Neuron (in vitro differentiated cells): ENCODE measurements around the gene RRAGC.
A peak's percentile ranks its signal among the peaks of the same experiment; 100 is the strongest.

Experiments
- H2AFZ ChIP-seq: one replicate; pipeline ENCODE4 v1.6.1; 2013; ENCODE audit warnings: low read depth, mild to moderate bottlenecking, inconsistent platforms, low read length, moderate library complexity
- H3K27me3 ChIP-seq: one replicate; pipeline ENCODE4 v1.6.1; 2013; ENCODE audit warnings: low read length; ENCODE audit not compliant: insufficient read depth
- H3K36me3 ChIP-seq: one replicate; pipeline ENCODE4 v1.6.1; 2013; ENCODE audit warnings: low read length; ENCODE audit not compliant: insufficient read depth
- H3K4me1 ChIP-seq: one replicate; pipeline ENCODE4 v1.6.1; 2013; ENCODE audit warnings: low read length; ENCODE audit not compliant: insufficient read depth
- H3K4me3 ChIP-seq: 2 replicates; pipeline ENCODE4 v1.5.1; 2013; ENCODE audit warnings: mild to moderate bottlenecking, low read length, moderate library complexity
- H3K9me3 ChIP-seq: one replicate; pipeline ENCODE4 v1.6.1; 2013; ENCODE audit warnings: low read length

The RRAGC gene, protein sequence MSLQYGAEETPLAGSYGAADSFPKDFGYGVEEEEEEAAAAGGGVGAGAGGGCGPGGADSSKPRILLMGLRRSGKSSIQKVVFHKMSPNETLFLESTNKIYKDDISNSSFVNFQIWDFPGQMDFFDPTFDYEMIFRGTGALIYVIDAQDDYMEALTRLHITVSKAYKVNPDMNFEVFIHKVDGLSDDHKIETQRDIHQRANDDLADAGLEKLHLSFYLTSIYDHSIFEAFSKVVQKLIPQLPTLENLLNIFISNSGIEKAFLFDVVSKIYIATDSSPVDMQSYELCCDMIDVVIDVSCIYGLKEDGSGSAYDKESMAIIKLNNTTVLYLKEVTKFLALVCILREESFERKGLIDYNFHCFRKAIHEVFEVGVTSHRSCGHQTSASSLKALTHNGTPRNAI

DNA sequence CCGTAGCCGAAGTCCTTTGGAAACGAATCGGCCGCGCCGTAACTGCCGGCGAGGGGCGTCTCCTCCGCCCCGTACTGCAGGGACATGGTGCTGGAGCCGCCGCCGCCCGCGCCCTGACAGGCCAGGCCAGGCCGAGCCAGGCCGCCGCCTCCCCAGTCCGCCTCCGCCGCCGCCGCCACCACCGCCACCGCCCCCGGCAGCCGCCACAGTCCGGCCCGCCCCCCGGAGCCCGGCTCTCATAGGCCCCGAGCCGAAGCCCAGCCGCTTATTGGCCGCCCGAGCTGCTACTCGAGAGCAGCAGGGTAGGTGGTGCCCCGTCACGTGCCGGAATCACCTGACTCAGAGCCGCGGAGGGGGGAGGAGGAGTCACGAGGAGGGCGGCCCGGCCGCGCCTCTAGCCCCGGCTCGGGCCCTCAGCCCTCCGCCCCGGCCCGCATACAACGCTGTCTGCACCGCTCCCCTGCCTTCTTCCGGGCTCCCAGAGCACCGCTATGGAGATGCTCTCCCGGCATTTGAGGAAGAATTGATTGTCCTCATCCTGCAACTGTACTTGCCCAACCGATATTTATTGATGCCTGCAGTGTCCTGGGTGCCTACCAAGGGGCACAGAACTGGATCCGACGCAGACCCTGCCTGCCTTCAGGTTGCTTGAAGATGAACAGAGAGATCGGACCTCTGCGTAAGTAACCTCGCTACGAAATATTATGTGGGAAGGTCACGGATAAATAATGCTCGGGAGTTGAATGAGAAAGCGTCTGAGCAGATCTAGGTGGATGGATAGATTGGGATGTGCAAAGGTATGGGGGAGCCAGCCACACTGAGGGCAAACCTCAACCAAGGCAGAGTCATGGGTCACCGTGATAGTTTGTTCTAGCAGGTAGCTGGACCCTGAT, at the start of gene RRAGC:
RRAGC (minus strand) TSS at position 212 of the 893 bp plus-strand sequence; CDS start at position 86, 126 bp downstream.
- Histone ChIP-seq H3K4me3 (peak within 1 kb of the TSS; percentile 90), H2AFZ (peak within 1 kb of the TSS; percentile 78), H3K27me3 (no peaks in the 10 kb centered on the region), H3K36me3 (peaks cover 19% of the 10 kb centered on the region), H3K4me1 (peaks cover 23% of the 10 kb centered on the region), H3K9me3 (no peaks in the 10 kb centered on the region)

DNA sequence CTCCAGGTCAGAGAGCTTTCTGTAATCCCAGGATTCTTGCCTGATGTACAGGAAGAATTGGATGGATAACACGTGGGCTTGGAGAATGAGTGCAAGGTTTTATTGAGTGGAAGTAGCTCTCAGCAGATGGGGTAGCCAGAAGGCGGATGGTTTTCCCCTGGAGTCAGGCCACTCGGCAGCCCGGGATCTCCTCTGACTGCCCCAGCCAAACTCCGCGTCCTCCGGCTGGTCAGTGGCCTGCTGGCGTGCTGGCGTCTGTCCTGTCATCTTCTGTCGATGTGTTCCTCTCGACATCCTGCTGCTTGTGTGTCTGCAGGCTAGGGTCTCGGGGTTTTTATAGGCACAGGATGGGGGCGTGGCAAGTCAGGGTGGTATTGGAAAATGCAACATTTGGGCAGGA, 49.2 kb upstream of the RRAGC start:
- Histone ChIP-seq H3K9me3 (no peaks in the 10 kb centered on the region), H2AFZ (no peak overlapping the region), H3K36me3 (no peaks in the 10 kb centered on the region), H3K4me3 (no peak overlapping the region), H3K27me3 (no peaks in the 10 kb centered on the region), H3K4me1 (no peaks in the 10 kb centered on the region)

DNA sequence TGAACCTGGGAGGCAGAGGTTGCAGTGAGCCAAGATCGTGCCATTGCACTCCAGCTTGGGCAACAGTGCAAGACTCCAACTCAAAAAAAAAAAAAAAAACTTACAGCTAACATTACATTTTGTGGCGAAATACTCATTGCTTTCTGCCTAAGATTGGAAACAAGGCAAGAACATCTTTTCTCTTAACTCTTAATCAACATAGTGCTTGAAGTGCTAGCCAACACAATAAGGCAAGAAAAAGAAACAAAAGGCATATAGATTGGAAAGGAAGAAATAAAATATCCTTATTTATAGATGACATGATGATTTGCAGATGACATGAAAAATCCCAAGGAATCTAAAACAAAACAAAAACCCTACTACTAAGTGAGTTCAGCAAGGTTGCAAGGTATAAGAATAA, 46.4 kb upstream of the RRAGC start:
- Histone ChIP-seq H2AFZ (no peak overlapping the region), H3K27me3 (no peaks in the 10 kb centered on the region)

DNA sequence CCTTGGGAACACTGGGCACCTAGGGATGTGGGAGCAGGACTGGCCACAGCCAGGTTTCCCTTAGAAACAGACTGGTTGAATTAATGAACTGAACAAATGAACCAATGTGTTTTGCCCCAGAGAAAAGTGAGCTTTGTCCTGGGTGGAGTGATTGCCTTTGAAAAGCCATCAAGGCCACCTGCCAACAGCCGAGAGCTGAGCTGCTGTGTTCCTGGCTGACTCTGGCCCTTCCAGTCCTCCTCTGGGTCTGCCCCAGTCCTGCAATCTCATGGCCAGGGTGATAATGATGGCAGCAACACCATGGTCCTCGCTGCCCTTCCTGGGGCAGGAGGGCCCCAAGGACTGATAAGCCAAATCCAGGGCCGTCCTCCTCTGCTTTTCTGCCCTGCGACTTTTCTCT, 40.0 kb upstream of the RRAGC start:
- Histone ChIP-seq H3K4me3 (no peak overlapping the region), H2AFZ (no peak overlapping the region), H3K36me3 (no peaks in the 10 kb centered on the region)

More for the DNA sequence above, 46.4 kb upstream of the RRAGC start:
- no peaks in the 10 kb centered on the region for H3K9me3 ChIP-seq
- H3K4me1 ChIP-seq: no peaks in the 10 kb centered on the region
- H3K36me3 ChIP-seq: no peaks in the 10 kb centered on the region
- no peak overlapping the region for H3K4me3 ChIP-seq

DNA sequence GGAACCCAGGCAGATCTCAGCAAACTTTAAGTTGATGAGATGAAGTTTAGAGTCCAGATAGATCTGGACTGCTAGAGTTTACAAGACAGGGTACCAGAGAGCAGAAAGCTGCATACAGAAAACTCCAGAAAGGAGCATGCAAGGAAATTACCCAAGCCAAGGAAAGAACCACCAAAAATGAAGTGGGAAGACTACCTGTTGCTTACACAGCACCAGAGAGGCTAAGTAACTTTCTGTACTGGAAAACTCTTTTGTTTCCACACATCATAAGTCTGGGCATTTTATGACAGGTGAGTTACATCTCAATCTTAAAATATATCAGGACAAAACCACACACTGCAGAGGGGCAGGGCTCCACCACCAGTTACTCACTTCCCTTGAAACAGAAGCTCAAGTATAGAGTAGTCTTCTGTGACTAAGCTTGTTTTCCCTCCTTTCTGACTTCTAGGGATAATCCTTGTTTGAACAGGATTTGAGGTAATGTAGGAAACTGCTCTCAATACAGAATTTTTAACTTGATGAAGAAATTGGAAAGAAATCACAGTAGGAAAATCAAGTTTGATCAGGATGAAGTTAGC, 39.2 kb upstream of the RRAGC start:
- H2AFZ ChIP-seq: no peak overlapping the region
- no peaks in the 10 kb centered on the region for H3K27me3 ChIP-seq
- H3K4me1 ChIP-seq: no peaks in the 10 kb centered on the region
- no peaks in the 10 kb centered on the region for H3K36me3 ChIP-seq
- H3K4me3 ChIP-seq: no peak overlapping the region
- H3K9me3 ChIP-seq: no peaks in the 10 kb centered on the region

More for the DNA sequence above, 40.0 kb upstream of the RRAGC start:
- Histone ChIP-seq H3K27me3 (no peaks in the 10 kb centered on the region), H3K4me1 (no peaks in the 10 kb centered on the region), H3K9me3 (no peaks in the 10 kb centered on the region)

DNA sequence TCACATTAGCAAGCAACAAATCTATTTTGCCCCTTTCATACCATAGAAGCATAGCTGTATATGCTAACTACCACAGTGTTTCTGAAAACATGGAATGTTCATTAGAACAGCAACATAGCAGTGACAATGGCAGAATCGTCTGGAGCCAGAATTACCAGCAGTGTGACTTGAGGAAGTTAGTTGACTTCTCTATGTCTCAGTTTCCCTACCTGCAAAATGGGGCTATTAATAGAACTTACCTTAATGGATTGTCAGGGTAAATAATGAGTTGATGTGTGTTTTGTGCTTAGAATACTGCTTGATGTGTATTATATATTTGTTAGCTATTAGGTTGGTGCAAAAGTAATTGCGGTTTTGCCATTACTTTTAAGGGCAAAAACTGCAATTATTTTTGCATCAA, 36.6 kb upstream of the RRAGC start:
- Histone ChIP-seq H3K36me3 (no peaks in the 10 kb centered on the region), H3K9me3 (no peaks in the 10 kb centered on the region), H3K27me3 (no peaks in the 10 kb centered on the region), H3K4me1 (no peaks in the 10 kb centered on the region), H2AFZ (no peak overlapping the region), H3K4me3 (no peak overlapping the region)

DNA sequence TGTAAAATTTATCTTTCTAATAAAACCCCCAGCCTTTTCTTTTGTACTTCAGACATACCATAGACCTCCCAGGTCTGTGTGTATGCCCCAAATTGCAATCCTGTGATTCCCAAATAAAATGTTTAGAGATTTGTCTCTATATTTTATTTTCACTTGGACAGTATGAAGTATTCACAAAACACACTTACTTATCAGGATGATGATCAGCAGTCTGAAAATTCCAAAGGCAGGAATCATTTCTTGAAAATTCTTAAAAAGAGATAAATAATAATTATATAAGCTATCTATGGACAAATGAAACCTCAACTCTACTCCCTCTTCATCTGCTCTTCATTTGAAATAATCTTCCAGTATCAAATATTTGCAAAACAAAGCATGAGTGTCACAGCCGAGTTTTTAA, 33.4 kb upstream of the RRAGC start:
- H3K9me3 ChIP-seq: no peaks in the 10 kb centered on the region
- H2AFZ ChIP-seq: no peak overlapping the region
- no peaks in the 10 kb centered on the region for H3K4me1 ChIP-seq
- H3K27me3 ChIP-seq: no peaks in the 10 kb centered on the region
- no peak overlapping the region for H3K4me3 ChIP-seq
- no peaks in the 10 kb centered on the region for H3K36me3 ChIP-seq

DNA sequence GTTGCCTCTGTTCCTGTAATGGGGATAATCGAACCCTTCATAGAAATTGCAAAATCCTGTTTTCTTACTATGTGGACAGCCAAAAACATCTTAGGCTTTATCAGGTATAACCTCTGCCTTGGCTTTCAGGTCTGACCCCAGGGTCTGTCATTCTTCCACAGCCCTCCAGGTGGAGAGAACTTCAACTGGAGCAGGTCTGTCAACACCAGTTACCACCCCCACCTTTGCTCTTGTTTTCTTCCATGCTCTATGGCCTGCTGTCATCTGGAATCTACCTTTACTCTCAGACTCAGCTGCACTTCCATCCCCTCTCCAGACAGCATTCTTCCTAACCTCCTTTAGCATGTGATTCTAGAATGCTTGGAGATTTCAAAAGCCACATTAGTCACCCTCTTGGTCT, 32.2 kb upstream of the RRAGC start:
- Histone ChIP-seq H3K36me3 (no peaks in the 10 kb centered on the region), H2AFZ (no peak overlapping the region), H3K27me3 (no peaks in the 10 kb centered on the region), H3K4me3 (no peak overlapping the region), H3K4me1 (no peaks in the 10 kb centered on the region), H3K9me3 (no peaks in the 10 kb centered on the region)

DNA sequence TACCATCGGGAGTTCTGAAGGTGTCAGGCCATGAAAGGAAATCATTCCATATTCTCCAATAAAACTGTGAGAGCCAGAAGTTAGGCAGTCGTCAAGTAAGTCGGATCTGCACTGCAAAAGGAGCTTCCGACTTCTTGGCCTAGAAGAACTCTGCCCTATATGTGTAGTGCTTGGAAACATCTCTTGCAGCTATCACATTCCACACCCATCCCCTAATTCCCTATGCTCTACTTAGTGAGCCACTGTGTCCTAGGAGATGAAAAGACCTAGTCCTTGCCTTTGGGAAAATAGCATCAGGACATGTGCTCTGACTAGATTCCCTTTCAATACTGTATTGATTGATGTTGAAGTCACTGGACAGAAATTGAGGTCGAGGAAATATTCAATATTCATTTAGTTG, 30.0 kb upstream of the RRAGC start:
- no peak overlapping the region for H2AFZ ChIP-seq
- H3K27me3 ChIP-seq: no peaks in the 10 kb centered on the region

DNA sequence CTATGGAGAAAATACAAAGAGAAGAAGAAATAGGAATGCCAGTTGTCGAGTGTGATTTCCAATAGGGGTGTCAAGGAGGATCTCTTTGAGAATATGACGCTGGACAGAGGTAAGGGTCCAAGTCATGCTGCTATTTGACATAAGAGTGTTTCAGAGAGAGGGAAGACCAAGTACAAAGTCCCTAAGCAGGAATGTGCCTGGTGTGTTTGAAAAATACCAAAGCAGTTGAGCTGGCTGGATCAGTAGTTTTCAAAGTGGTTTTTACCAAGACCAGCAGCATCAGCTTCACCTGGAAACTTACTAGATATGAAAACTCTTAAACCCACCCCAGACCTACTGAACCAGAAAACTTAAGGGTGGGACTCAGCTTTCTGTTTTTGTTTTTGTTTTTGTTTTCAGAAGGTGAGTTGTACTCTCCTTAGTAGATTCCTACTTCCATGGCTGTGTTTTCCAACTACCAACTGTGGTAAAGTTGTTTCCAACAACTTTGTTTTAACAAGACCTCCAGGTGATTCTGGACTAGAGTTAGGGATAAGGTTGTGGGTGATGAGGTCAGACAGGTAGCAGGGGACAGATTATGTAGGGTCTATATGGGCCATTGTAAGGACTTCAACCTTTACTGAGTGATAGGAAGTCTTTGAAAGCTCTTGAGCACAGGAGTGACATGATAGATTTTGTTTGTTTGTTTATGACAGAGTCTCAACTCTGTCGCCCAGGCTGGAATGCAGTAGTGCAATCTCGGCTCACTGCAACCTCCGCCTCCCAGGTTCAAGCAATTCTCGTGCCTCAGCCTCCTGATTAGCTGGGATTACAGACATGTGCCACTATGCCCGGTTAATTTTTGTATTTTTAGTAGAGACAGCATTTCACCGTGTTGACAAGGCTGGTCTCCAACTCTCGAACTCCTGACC, 29.1 kb upstream of the RRAGC start:
- Histone ChIP-seq H3K4me3 (no peak overlapping the region), H3K27me3 (no peaks in the 10 kb centered on the region), H2AFZ (no peak overlapping the region), H3K4me1 (no peaks in the 10 kb centered on the region), H3K9me3 (no peaks in the 10 kb centered on the region), H3K36me3 (no peaks in the 10 kb centered on the region)

More for the DNA sequence above, 30.0 kb upstream of the RRAGC start:
- H3K4me1 ChIP-seq: no peaks in the 10 kb centered on the region
- H3K9me3 ChIP-seq: no peaks in the 10 kb centered on the region
- no peak overlapping the region for H3K4me3 ChIP-seq
- H3K36me3 ChIP-seq: no peaks in the 10 kb centered on the region

DNA sequence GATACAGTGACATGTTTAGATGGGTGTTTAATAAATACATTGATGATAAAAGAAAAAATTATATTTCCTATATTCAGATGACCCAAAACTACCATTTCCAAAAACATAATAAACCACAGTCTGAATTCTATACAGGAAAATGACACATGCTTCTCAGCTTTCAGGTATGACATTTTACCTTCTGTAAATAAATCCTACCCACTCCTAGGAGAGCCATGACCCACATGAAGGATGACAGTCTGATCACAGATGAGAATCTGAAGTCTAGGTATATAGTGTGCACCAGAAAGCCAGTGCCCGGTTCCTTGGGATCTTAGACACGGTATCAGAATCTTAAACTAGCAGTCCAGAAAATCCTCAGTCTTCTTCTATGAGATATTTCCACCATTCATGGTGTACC, 25.5 kb upstream of the RRAGC start:
- no peaks in the 10 kb centered on the region for H3K9me3 ChIP-seq
- no peak overlapping the region for H3K4me3 ChIP-seq
- H2AFZ ChIP-seq: no peak overlapping the region
- H3K36me3 ChIP-seq: no peaks in the 10 kb centered on the region
- no peaks in the 10 kb centered on the region for H3K4me1 ChIP-seq
- no peaks in the 10 kb centered on the region for H3K27me3 ChIP-seq

DNA sequence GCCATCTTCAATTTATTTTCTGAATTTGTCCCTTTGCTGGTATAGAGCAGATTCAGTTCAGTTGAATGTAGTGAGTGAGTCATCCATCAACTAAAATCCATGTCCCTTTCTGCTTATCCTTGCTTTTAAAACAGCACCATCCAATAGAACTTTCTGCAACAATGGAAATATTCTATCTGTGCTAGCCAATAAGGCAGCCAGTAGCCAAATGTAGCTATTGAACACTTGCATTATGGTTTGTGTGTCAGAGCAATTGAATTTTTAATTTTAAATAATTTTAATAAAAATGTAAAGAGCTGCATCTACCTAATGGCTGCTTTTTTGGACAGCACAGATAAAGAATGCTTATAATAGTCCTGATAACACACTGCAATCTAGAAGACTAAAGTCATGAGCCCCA, 21.9 kb upstream of the RRAGC start, which contains the start of gene GJA9:
GJA9 (minus strand) TSS at position 101 of the 400 bp plus-strand sequence. CDS start 5,489 bp downstream, outside the sequence.
- no peak within 1 kb of the TSS for H3K4me3 ChIP-seq
- no peak within 1 kb of the TSS for H2AFZ ChIP-seq
- no peaks in the 10 kb centered on the region for H3K9me3 ChIP-seq
- no peaks in the 10 kb centered on the region for H3K4me1 ChIP-seq
- H3K36me3 ChIP-seq: no peaks in the 10 kb centered on the region
- H3K27me3 ChIP-seq: no peaks in the 10 kb centered on the region
